Loucy (cell line): ENCODE data around the gene NRXN3.

Experiments used
- H2AFZ ChIP-seq: fragments of 200-600 bp; sonication (generic); 2 replicates; pipeline ENCODE4 v1.6.0; 2016; ENCODE audit warnings: antibody characterized with exemption, mild to moderate bottlenecking, low read length, moderate library complexity
- H3F3A ChIP-seq: fragments of 200-600 bp; 2 replicates; pipeline ENCODE4 v1.6.0; 2016; ENCODE audit warnings: antibody characterized with exemption, low read depth, mild to moderate bottlenecking
- H3K27me3 ChIP-seq: fragments of 200-600 bp; sonication (generic); 2 replicates; pipeline ENCODE4 v1.6.1; 2014; ENCODE audit warnings: low read length, mild to moderate bottlenecking; ENCODE audit not compliant: insufficient read depth, poor library complexity, severe bottlenecking
- H3K36me3 ChIP-seq: fragments of 200-600 bp; sonication (generic); 2 replicates; pipeline ENCODE4 v1.6.1; 2016; ENCODE audit warnings: low read length; ENCODE audit not compliant: insufficient read depth
- H3K4me1 ChIP-seq: fragments of 200-600 bp; sonication (generic); 2 replicates; pipeline ENCODE4 v1.5.1; 2014; ENCODE audit warnings: low read length, mild to moderate bottlenecking; ENCODE audit not compliant: insufficient read depth, poor library complexity, severe bottlenecking
- H3K4me2 ChIP-seq: fragments of 200-600 bp; sonication (generic); 2 replicates; pipeline ENCODE4 v1.6.0; 2014; ENCODE audit warnings: antibody characterized with exemption, low read length, low read depth, mild to moderate bottlenecking; ENCODE audit not compliant: poor library complexity, severe bottlenecking
- H3K4me3 ChIP-seq: fragments of 200-600 bp; sonication (generic); 2 replicates; pipeline ENCODE4 v1.5.1; 2014; ENCODE audit warnings: low read length, mild to moderate bottlenecking, mixed read lengths; ENCODE audit not compliant: poor library complexity, severe bottlenecking
- H3K79me2 ChIP-seq: fragments of 200-600 bp; sonication (generic); 2 replicates; pipeline ENCODE4 v1.6.1; 2014; ENCODE audit warnings: low read length; ENCODE audit not compliant: insufficient read depth
- H3K9ac ChIP-seq: fragments of 200-600 bp; sonication (generic); 2 replicates; pipeline ENCODE4 v1.6.0; 2014; ENCODE audit warnings: mild to moderate bottlenecking, low read depth, low read length, moderate library complexity; ENCODE audit not compliant: poor library complexity, severe bottlenecking
- H3K9me2 ChIP-seq: fragments of 200-600 bp; sonication (generic); replicated peaks from 2 replicates; pipeline ENCODE4 v1.6.1; 2016; ENCODE audit warnings: low read depth, low read length, mixed read lengths
- H3K9me3 ChIP-seq: fragments of 200-600 bp; sonication (generic); 2 replicates; pipeline ENCODE4 v1.6.1; 2014; ENCODE audit warnings: mild to moderate bottlenecking, antibody characterized with exemption, low read length, low read depth; ENCODE audit not compliant: insufficient read depth
- H4K20me1 ChIP-seq: fragments of 200-600 bp; sonication (generic); 2 replicates; pipeline ENCODE4 v1.6.0; 2014; ENCODE audit warnings: antibody characterized with exemption, low read length, mild to moderate bottlenecking; ENCODE audit not compliant: insufficient read depth, poor library complexity, severe bottlenecking
- EZH2phosphoT487 ChIP-seq: fragments of 200-600 bp; IDR thresholded peaks from 2 replicates; pipeline ENCODE4 v1.6.1; 2018; ENCODE audit warnings: antibody characterized with exemption, mild to moderate bottlenecking, moderate library complexity, borderline replicate concordance
- TF ChIP-seq, protein P1 (sequence below): fragments of 200-600 bp; sonication (generic); conservative IDR thresholded peaks from 2 replicates; pipeline ENCODE4 v1.5.1; 2014; ENCODE audit warnings: mild to moderate bottlenecking, antibody characterized with exemption, low read length

The NRXN3 gene

GRCh38 chr14:79575032-79575431 lies 1404.9 kb downstream of the NRXN3 start:
- Histone ChIP-seq H3K4me3 (no peak overlapping the region), H2AFZ (no peak overlapping the region), H3K9ac (no peak overlapping the region), H3K9me2 (no peaks in the 10 kb centered on the region), H3K36me3 (no peaks in the 10 kb centered on the region), H3K9me3 (no peaks in the 10 kb centered on the region), H3K4me1 (no peaks in the 10 kb centered on the region), H3K79me2 (no peaks in the 10 kb centered on the region), H3F3A (no peaks in the 10 kb centered on the region), H3K4me2 (no peak overlapping the region), H3K27me3 (no peaks in the 10 kb centered on the region), H4K20me1 (no peaks in the 10 kb centered on the region)
- no peak for TF ChIP-seq EZH2phosphoT487
- TF ChIP-seq, protein P1, sequence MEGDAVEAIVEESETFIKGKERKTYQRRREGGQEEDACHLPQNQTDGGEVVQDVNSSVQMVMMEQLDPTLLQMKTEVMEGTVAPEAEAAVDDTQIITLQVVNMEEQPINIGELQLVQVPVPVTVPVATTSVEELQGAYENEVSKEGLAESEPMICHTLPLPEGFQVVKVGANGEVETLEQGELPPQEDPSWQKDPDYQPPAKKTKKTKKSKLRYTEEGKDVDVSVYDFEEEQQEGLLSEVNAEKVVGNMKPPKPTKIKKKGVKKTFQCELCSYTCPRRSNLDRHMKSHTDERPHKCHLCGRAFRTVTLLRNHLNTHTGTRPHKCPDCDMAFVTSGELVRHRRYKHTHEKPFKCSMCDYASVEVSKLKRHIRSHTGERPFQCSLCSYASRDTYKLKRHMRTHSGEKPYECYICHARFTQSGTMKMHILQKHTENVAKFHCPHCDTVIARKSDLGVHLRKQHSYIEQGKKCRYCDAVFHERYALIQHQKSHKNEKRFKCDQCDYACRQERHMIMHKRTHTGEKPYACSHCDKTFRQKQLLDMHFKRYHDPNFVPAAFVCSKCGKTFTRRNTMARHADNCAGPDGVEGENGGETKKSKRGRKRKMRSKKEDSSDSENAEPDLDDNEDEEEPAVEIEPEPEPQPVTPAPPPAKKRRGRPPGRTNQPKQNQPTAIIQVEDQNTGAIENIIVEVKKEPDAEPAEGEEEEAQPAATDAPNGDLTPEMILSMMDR, result no peak

- no peaks in the 10 kb centered on the region for H3K36me3 ChIP-seq
- no peaks in the 10 kb centered on the region for H3K9me2 ChIP-seq
- H3K4me3 ChIP-seq, result no peak overlapping the region
- H3K9me3 ChIP-seq, result no peaks in the 10 kb centered on the region
- no peak overlapping the region for H3K9ac ChIP-seq
- no peaks in the 10 kb centered on the region for H3K79me2 ChIP-seq
- H2AFZ ChIP-seq, result no peak overlapping the region
- H4K20me1 ChIP-seq, result no peaks in the 10 kb centered on the region
- TF ChIP-seq, protein P1, result no peak
- TF ChIP-seq EZH2phosphoT487, result no peak
- no peak overlapping the region for H3K4me2 ChIP-seq
- no peaks in the 10 kb centered on the region for H3F3A ChIP-seq
- no peaks in the 10 kb centered on the region for H3K4me1 ChIP-seq
- H3K27me3 ChIP-seq, result no peaks in the 10 kb centered on the region
Measured at GRCh38 chr14:79576424-79576823, 1406.3 kb downstream of the NRXN3 start.

DNA sequence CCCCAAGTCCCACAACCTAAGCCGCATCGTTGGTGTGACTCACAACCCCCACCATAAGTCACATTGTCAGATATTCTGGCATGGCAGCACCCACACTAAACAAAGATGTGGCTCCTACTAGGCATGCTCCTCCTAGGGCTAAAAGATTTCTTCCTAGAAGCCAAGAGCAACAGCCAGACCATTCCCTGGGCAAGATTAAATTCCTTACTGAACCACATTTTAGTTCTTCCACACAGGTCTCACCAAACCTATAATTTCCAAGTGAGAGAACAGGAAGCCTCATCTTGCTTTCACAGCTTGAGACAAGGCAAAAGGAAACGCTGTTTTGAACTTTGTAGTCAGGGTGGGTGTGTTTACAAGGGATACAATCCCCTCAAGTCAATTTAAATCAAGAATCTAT lies 1408.3 kb downstream of the NRXN3 start:
- H3K27me3 ChIP-seq, result no peaks in the 10 kb centered on the region
- H3K9me3 ChIP-seq, result no peaks in the 10 kb centered on the region
- H3K4me2 ChIP-seq, result no peak overlapping the region
- no peaks in the 10 kb centered on the region for H3K9me2 ChIP-seq
- H3K36me3 ChIP-seq, result no peaks in the 10 kb centered on the region
- H3K4me3 ChIP-seq, result no peak overlapping the region
- TF ChIP-seq, protein P1, result no peak
- no peak for TF ChIP-seq EZH2phosphoT487
- H3K9ac ChIP-seq, result no peak overlapping the region
- H2AFZ ChIP-seq, result no peak overlapping the region
- no peaks in the 10 kb centered on the region for H4K20me1 ChIP-seq
- no peaks in the 10 kb centered on the region for H3K4me1 ChIP-seq
- H3F3A ChIP-seq, result no peaks in the 10 kb centered on the region
- H3K79me2 ChIP-seq, result no peaks in the 10 kb centered on the region
